ENCODE measurements around the gene OPHN1.

DNA sequence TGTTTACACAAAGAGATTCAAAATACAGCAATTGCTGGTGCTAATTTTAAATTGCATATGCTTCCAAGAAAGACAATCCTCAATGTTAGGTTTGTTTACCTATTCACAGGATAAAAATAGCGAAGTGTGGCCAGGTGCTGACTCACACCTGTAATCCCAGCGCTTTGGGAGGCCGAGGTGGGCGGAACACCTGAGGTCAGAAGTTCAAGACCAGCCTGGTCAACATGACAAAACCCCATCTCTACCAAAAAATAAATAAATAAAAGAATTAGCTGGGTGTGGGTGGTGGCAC, 77.7 kb downstream of the OPHN1 start:
- TF ChIP-seq IRF4 (IDR thresholded peaks at IDR 0.05; ENCODE audit: low read depth, low read length) = no peak
- no peak for TF ChIP-seq POLR2AphosphoS5 (IDR thresholded peaks at IDR 0.05; ENCODE audit: low read length)
- TF ChIP-seq BACH1 (IDR thresholded peaks at IDR 0.05; ENCODE audit: borderline replicate concordance) = no peak
- no peak for TF ChIP-seq RAD21 (IDR thresholded peaks at IDR 0.05; ENCODE audit: insufficient read depth, low read depth, low read length)
- no peak for TF ChIP-seq NFIC (IDR thresholded peaks at IDR 0.05; ENCODE audit: low read depth, low read length)
- no peak for TF ChIP-seq SRF (IDR thresholded peaks at IDR 0.05; ENCODE audit: low read depth in 2 of 2, low read length in 2 of 2)
- TF ChIP-seq BHLHE40 (IDR thresholded peaks at IDR 0.05; ENCODE audit: borderline replicate concordance in 1 of 2, low read depth in 2 of 2, low read length in 1 of 2) = no peak
- no peak for TF ChIP-seq SMC3 (IDR thresholded peaks at IDR 0.05; ENCODE audit: borderline replicate concordance, low read length)
- no peak for TF ChIP-seq HDAC6 (IDR thresholded peaks at IDR 0.05; ENCODE audit: unreplicated experiment)
- TF ChIP-seq SUZ12 (IDR thresholded peaks at IDR 0.05; ENCODE audit: unreplicated experiment) = no peak
- TF ChIP-seq, protein P1, sequence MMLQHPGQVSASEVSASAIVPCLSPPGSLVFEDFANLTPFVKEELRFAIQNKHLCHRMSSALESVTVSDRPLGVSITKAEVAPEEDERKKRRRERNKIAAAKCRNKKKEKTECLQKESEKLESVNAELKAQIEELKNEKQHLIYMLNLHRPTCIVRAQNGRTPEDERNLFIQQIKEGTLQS (IDR thresholded peaks at IDR 0.05; ENCODE audit: borderline replicate concordance, extremely low read depth, low read depth, low read length) = no peak
- TF ChIP-seq RCOR1 (conservative IDR thresholded peaks at IDR 0.05; ENCODE audit: low read depth, low read length) = no peak
